ENCODE results near the gene TGFB1. TPM values are rescaled to one million over a fixed set of nuclear protein-coding genes. Genes with fewer than 3 reads are reported as not detected.

TGFB1 gene
- total RNA-seq, 1 donor from 2014 or later = 99.0 TPM

DNA sequence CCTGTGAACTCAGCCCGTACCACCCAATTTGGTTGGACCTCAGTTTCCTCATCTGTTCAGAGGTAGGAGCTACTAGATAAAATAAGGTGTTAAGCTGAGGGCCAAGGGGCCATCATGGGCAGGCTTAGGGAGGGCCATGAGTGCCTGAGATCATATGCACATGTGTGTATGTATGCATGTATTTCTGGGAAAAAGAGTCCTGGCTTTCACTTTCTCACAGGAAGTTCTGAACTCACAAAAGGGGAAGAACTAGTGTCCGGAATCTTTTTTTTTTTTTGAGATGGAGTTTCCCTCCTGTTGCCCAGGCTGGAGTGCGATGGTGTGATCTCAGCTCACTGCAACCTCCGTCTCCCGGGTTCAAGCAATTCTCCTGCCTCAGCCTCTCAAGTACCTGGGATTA lies 18.9 kb downstream of the TGFB1 start:
- H3K36me3 ChIP-seq = peaks cover 82% of the 10 kb centered on the region
- TF ChIP-seq CTCF (IDR thresholded peaks at IDR 0.05) = no peak
- H3K27ac ChIP-seq = peak overlapping the region; percentile 58
- no peaks in the 10 kb centered on the region for H3K27me3 ChIP-seq
- intact Hi-C loops (cut with DNase I) = no loop called here
- H3K4me3 ChIP-seq = no peak overlapping the region
- DNase-seq (no peak), ATAC-seq (peak; percentile 79)
- H3K4me1 ChIP-seq = peaks cover 6% of the 10 kb centered on the region
- no peaks in the 10 kb centered on the region for H3K9me3 ChIP-seq

- no peak for TF ChIP-seq CTCF (IDR thresholded peaks at IDR 0.05)
- Histone ChIP-seq H3K27ac (no peak overlapping the region), H3K4me3 (no peak overlapping the region), H3K9me3 (no peaks in the 10 kb centered on the region), H3K27me3 (no peaks in the 10 kb centered on the region), H3K36me3 (peaks cover 70% of the 10 kb centered on the region), H3K4me1 (peaks cover 29% of the 10 kb centered on the region)
- intact Hi-C loops (cut with DNase I) = no loop called here
- no peak for ATAC-seq
- no peak for DNase-seq
These were observed 21.3 kb downstream of the TGFB1 start for GRCh38 chr19:41332468-41332867.

DNA sequence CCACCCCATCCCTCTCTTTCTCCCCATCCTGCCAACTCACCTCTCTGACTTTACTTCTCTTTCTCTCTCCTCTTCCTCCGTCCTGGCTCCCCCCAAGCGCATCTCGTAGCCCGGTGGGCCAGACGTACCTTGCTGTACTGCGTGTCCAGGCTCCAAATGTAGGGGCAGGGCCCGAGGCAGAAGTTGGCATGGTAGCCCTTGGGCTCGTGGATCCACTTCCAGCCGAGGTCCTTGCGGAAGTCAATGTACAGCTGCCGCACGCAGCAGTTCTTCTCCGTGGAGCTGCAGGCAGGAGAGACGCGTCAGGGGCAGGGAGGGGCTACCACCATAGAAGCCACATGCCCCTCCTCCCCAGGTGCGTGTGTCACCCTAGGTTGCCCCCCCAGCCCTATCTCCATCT lies 21.7 kb downstream of the TGFB1 start:
- Histone ChIP-seq H3K4me1 (peaks cover 34% of the 10 kb centered on the region), H3K27me3 (no peaks in the 10 kb centered on the region), H3K27ac (no peak overlapping the region), H3K9me3 (no peaks in the 10 kb centered on the region), H3K36me3 (peaks cover 65% of the 10 kb centered on the region), H3K4me3 (no peak overlapping the region)
- intact Hi-C loops (cut with DNase I) = no loop called here
- TF ChIP-seq CTCF (IDR thresholded peaks at IDR 0.05) = no peak
- DNase-seq (no peak), ATAC-seq (no peak)

DNA sequence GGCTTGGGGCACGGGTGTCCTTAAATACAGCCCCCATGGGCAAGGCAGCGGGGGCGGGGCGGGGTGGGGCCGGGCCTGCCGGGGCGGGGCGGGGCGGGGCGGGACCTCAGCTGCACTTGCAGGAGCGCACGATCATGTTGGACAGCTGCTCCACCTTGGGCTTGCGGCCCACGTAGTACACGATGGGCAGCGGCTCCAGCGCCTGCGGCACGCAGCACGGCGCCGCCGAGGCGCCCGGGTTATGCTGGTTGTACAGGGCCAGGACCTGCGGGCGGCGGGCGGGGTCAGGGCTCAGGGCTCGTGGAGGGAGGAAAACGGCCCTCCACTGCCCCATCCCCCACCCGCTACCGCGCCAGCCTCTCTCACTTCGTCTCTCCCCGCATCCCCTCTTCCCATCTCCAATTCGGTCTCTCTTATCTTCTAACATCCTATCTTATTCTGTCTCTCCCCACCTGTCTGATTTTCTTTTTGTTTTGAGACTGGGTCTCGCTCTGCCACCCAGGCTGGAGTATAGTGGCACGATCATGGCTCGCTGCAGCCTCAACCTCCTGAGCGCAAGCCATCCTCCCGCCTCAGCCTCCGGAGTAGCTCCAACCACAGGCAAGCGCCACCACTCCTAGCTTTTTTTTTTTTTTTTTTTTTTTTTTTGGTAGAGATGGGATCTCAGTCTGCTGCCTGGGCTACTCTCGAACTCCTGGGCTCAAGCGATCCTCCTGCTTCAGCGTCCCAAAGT lies 22.6 kb downstream of the TGFB1 start:
- DNase-seq (no peak), ATAC-seq (no peak)
- no peak for TF ChIP-seq CTCF (IDR thresholded peaks at IDR 0.05)
- H3K4me3 ChIP-seq = no peak overlapping the region
- H3K4me1 ChIP-seq = peaks cover 42% of the 10 kb centered on the region
- peaks cover 56% of the 10 kb centered on the region for H3K36me3 ChIP-seq
- intact Hi-C loops (cut with DNase I) = no loop called here
- no peaks in the 10 kb centered on the region for H3K27me3 ChIP-seq
- no peak overlapping the region for H3K27ac ChIP-seq
- no peaks in the 10 kb centered on the region for H3K9me3 ChIP-seq

DNA sequence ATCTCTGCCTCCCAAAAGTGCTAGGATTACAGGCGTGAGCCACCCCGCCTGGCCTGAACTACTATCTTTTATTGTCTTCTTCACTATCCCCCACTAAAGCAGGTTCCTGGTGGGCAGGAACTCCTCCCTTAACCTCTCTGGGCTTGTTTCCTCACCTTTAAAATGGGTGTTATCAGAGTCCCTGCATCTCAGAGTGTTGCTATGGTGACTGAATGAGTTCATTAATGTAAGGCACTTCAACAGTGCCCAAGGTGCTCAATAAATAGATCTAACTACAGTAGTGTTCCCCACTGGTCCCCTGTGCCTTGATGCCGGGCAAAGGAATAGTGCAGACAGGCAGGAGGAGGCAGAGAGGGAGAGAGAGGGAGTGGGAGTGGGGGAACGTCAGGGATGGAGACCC lies 23.2 kb downstream of the TGFB1 start:
- no peak for TF ChIP-seq CTCF (IDR thresholded peaks at IDR 0.05)
- Histone ChIP-seq H3K4me3 (no peak overlapping the region), H3K36me3 (peaks cover 54% of the 10 kb centered on the region), H3K27ac (no peak overlapping the region), H3K9me3 (no peaks in the 10 kb centered on the region), H3K27me3 (no peaks in the 10 kb centered on the region), H3K4me1 (peaks cover 49% of the 10 kb centered on the region)
- ATAC-seq = no peak
- intact Hi-C loops (cut with DNase I) = no loop called here
- no peak for DNase-seq

DNA sequence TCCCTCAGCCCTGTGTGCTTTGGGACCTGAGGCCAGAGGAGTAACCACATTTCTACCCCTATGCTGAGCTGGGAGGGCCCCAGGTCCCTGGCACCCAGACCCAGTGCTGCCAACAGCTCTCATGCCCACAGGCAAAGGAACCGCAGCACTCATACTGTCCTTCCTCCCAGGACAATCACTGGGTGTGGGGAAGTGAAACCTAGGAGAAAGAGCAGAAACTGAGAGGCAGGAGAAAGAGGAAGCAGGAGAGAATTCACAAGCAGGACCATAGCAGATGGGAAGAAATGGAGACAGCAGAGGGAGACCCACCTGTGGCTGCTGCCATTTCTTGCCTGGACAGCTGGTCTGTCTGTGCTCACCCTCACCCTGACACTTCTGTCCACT lies 24.9 kb downstream of the TGFB1 start:
- peak; percentile 43 for ATAC-seq
- no peaks in the 10 kb centered on the region for H3K27me3 ChIP-seq
- intact Hi-C loops (cut with DNase I) = no loop called here
- H3K4me3 ChIP-seq = no peak overlapping the region
- peaks cover 65% of the 10 kb centered on the region for H3K4me1 ChIP-seq
- DNase-seq = no peak
- no peak for TF ChIP-seq CTCF (IDR thresholded peaks at IDR 0.05)
- no peaks in the 10 kb centered on the region for H3K9me3 ChIP-seq
- peaks cover 42% of the 10 kb centered on the region for H3K36me3 ChIP-seq
- peak overlapping the region; percentile 80 for H3K27ac ChIP-seq

All from upper lobe of right lung (tissue), 1 donor.